ENCODE results near the gene MELTF.

GRCh38 chr3:197027896-197028727 is 1.5 kb downstream of the MELTF start:
- TF ChIP-seq FOXM1 (IDR thresholded peaks at IDR 0.05; ENCODE audit: borderline replicate concordance): no peak
- no peak for TF ChIP-seq L3MBTL2 (conservative IDR thresholded peaks at IDR 0.05)
- no peak for TF ChIP-seq SP1 (IDR thresholded peaks at IDR 0.05)
- TF ChIP-seq SUZ12 (IDR thresholded peaks at IDR 0.05): no peak
- no peak for TF ChIP-seq CTBP1 (IDR thresholded peaks at IDR 0.05; ENCODE audit: borderline replicate concordance)
- TF ChIP-seq FOXK2 (IDR thresholded peaks at IDR 0.05): no peak
